DND-41 (cell line): ENCODE data around the gene UBALD1.

ENCODE experiments used
- CTCF ChIP-seq: IDR thresholded peaks from 2 replicates; pipeline ENCODE4 v1.5.1; 2012; ENCODE audit warnings: borderline replicate concordance, low read length, moderate library complexity, mild to moderate bottlenecking; ENCODE audit not compliant: poor library complexity, severe bottlenecking; ENCODE audit errors: extremely low read depth
- EZH2 ChIP-seq: IDR thresholded peaks from 3 replicates; pipeline ENCODE4 v1.6.1; 2012; ENCODE audit warnings: borderline replicate concordance, low read depth, mild to moderate bottlenecking, moderate library complexity, low read length, inconsistent platforms; ENCODE audit not compliant: severe bottlenecking

- TF ChIP-seq CTCF = no peak
- no peak for TF ChIP-seq EZH2
These were observed 42.3 kb upstream of the UBALD1 start for GRCh38 chr16:4656695-4657686.
